Measurements from ENCODE around the gene EIF4EBP2.

EIF4EBP2 gene

DNA sequence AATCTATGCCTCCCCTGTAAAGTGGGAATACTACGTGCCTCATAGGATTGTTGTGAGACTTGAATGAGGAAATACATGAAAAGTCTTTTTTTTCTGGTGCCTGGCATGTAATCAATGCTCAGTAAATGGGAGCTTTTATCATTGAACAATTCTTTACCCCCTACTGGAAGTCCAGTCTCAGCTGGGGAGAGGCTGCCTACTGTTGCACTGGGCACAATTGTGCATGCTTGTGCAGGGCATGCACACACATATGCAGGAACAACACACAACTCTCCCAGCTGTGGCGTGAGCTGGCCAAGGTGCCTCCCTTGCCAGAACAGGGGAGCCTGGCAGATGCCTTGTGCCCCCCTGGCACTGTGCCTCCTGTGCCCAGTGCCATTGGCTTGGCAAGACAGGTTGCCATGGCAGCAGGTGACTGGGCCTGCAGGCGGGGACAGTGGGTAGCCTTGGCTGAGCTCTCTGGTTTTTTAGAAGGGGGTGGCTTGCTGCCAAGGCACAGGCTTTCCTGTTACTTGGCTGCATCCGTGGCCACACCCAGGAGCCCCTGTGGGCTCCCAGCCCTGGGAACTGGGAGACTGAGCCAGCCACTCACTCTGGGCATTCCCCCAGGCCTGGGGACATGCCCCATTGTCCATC lies 58.5 kb downstream of the EIF4EBP2 start:
- no peak for DNase-seq

DNA sequence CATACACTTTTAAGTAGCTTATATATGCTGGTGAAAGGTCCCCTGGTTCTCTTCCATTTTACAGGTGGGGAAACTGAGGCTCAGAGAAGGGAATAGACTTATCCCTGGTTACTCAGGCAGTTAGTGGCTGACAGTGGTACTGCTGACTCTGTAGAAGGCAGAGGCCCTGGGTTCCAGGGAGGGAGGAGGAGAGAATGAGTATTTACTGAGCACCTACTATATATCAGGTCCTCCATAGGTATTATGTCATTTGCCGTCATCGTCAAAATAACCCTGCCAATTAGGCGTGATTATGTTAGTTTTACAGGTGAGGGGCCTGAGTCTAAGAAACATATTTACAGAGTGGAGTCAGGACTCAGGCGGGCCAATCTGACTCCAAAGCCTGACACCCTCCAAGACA lies 61.3 kb downstream of the EIF4EBP2 start:
- no peak for DNase-seq

DNA sequence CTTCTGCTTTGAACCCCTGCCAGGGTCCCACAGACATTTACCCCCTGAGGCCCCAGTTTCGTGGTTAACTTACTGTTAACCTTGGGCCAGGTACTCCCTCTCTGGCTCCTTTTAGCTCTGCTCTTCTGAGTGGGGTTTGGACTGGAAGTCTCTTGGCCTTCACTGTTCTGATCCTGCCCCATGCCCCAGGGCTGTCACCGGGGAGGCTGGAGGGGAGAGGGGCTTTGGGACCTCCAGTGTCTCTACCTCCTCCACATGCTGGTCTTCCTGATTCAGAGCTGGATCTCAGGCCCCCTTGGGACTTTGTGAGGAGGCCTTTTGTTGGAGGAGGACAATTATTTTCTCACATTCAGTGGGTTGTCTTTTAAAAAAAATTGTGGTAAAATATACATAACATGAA lies 61.9 kb downstream of the EIF4EBP2 start:
- DNase-seq: no peak

DNA sequence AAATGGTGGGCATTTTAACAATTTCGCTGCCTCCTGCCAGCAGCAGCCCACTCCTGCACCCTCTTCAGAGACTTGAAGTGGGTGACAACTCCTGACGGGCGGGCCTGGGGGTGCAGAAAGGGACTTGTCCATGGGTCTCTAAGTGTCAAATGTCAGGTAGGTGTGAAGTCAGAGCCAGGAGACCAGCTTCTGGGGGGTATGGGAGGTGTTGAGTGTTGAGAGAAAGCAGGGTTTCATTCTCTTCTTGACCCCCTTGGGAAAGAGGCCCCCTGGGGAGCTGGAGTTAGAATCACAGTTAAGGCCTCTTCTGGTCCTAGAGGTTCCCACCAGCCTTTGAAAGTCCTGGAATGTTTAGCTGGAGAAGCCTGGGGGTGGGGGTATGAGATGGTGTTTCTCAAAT lies 63.0 kb downstream of the EIF4EBP2 start:
- DNase-seq: no peak

DNA sequence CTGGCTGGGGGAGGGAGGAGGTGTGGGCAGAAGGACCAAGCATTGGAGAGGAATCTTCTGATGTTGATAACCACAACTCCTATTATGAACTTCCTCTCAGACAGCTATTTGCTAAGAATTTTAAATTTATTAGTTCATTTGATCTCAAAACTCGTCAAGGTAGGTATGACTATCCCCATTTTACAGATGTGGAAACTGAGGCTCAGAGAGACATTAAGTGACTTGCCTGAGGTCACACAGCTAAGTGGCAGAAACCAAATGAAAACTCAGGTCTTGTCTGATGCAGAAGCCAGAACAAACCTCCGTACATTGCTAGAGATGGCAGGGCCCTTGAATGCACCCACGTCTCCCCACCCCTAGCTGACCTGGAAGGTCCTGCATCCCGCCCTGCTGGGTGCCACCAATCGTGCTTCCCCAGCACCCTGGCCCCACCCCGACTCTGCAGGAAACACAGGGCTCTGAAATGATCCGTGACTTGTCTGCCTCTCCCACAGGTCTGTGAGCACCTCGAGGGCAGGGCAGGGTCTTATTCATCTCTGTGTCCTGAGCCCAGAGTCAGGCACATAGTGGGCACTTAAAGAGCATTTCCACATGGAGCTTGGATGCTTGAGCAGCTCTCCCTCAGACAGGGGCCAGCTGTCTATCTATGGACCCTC lies 69.0 kb downstream of the EIF4EBP2 start:
- no peak for DNase-seq

DNA sequence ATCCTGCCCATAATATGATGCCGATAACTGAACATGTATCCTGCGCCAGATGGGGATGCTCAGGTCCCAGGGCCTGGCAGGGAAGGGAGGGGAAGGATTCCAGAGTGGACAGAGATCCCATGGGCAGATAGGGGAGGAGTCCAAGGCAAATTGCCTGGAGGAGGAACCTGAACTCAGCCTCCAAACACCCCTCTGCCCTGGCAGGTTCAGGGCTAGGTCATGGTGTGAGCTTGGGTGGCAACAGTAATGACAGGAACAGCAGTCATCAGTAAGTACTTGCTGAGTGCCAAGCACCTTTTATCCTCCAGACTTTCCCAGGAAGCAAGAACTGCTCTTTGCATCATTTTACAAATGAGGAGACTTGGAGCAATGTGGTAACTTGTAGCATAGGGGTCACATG lies 70.8 kb downstream of the EIF4EBP2 start:
- no peak for DNase-seq

DNA sequence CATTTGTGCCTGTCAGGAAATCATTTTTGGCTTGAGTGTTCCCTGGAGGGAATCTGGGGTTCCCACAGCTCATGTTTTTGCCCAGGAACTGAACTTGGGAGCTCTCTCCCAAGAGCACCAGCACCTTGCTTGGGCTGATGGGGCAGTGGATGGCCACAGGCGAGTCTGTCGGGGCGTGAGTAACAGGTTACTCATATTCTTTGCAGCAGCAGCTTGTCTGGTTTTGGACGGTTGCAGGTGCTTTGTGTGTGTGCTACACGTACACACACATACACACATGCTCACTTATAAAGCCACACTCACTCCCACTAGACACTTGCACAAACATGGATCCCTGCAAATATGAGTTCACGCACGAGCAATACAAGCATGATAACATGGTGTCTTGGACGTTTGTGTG lies 71.7 kb downstream of the EIF4EBP2 start:
- no peak for DNase-seq

DNA sequence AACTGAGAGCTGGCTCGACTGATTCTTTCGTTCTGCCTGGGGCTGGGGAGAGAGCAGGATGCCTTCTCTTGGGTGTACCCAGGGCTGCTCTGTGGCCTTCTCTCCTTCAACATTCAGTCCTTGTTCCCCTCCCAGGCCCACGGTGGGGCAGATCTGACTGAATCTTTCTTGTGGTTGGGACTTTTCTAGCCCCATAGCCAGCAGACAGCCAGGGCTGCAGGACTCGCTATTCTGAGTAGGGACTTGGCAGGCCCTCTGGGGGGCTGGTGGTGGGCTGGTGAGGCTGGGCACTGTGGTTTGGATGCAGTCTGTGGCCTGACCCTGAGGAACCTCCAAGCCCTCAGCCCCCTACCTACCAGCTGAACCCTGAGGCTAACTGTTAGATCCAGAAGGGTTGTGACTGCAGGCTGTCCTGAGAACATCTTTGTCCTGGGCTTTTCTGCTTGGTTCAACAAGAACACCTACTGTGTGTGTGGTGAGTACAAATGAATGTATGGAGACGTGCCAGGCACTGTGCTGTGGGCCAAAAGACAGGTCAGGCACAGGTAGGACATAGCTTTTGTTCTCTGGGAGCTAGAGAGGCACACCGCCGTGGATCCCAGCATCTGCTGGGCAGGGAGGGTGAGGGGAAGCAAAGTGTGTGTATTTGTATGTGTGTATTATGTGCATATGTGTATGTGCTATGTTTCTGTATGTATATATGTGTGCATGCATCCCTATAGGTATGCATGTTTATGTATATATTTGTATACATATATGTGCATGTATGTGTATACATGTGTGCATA lies 72.5 kb downstream of the EIF4EBP2 start:
- DNase-seq: no peak

DNA sequence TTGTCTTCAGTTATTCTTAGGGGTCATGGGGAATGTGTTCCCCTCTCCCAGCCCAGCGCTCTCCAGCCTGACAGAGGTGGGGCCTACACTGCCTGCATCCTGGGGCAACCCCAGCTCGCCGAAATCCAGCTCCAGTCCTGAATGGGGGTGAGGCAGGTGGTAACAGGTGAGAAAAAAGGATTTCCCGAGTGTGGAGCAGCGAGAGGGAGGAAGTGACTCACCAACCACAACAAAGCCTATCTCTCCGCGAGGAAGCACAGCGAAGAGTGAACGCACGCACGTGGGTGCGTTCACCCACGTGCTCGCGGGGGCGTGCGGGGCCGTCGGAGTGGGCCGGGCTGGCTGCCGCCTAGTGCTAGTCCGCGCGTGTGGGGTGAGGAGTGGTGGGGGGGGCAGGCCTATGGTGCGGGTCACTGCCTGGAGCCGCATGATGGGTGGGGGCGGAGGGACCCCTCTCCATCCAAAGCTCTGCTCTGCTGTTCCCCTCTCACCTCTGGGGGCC lies 73.8 kb downstream of the EIF4EBP2 start:
- no peak for DNase-seq

Data from NCI-H187 treated with DMSO at 0.1 percent for 48 hours (cell line).